ENCODE measurements around the gene FARS2. TPM values are rescaled to one million over a fixed set of nuclear protein-coding genes. Genes with fewer than 3 reads are reported as not detected.

The FARS2 gene
- total RNA-seq, 3 donors from 2014 or later = 12.0 to 29.6 (median 24.3) TPM

GRCh38 chr6:5782783-5783547 is 521.7 kb downstream of the FARS2 start:
- H3K27me3 ChIP-seq = no peaks in the 10 kb centered on the region
- intact Hi-C loops (cut with DNase I; ENCODE audit: low total_unique reads) = no loop called here
- no peak overlapping the region for H3K27ac ChIP-seq
- no peak overlapping the region for H3K4me3 ChIP-seq
- no peak for DNase-seq (ENCODE audit: low spot score in 2 of 2)
- H3K9me3 ChIP-seq = peaks cover 0 to 7% of the 10 kb centered on the region in 2 donors
- H3K4me1 ChIP-seq = no peaks in the 10 kb centered on the region
- no peaks in the 10 kb centered on the region for H3K36me3 ChIP-seq
- no peak for TF ChIP-seq CTCF (IDR thresholded peaks at IDR 0.05)
- no peak for TF ChIP-seq POLR2A (IDR thresholded peaks at IDR 0.05)

GRCh38 chr6:5783584-5784089 is 522.3 kb downstream of the FARS2 start:
- no peaks in the 10 kb centered on the region for H3K27me3 ChIP-seq
- no peak for DNase-seq (ENCODE audit: low spot score in 2 of 2)
- no peak for TF ChIP-seq POLR2AphosphoS5 (IDR thresholded peaks at IDR 0.05)
- TF ChIP-seq CTCF (IDR thresholded peaks at IDR 0.05) = no peak
- TF ChIP-seq POLR2A (IDR thresholded peaks at IDR 0.05) = no peak
- intact Hi-C loops (cut with DNase I; ENCODE audit: low total_unique reads) = no loop called here
- H3K9me3 ChIP-seq = peaks cover 0 to 7% of the 10 kb centered on the region in 2 donors
- no peaks in the 10 kb centered on the region for H3K4me1 ChIP-seq
- H3K4me3 ChIP-seq = no peak overlapping the region
- H3K36me3 ChIP-seq = no peaks in the 10 kb centered on the region
- H3K27ac ChIP-seq = no peak overlapping the region

GRCh38 chr6:5785249-5785648 is 523.9 kb downstream of the FARS2 start:
- TF ChIP-seq POLR2AphosphoS5 (IDR thresholded peaks at IDR 0.05) (no peak), CTCF (IDR thresholded peaks at IDR 0.05) (no peak), POLR2A (IDR thresholded peaks at IDR 0.05) (no peak)
- H3K36me3 ChIP-seq = no peaks in the 10 kb centered on the region
- no peaks in the 10 kb centered on the region for H3K4me1 ChIP-seq
- no peak overlapping the region for H3K4me3 ChIP-seq
- H3K27ac ChIP-seq = no peak overlapping the region
- H3K27me3 ChIP-seq = no peaks in the 10 kb centered on the region
- no peak for DNase-seq (ENCODE audit: low spot score in 2 of 2)
- intact Hi-C loops (cut with DNase I; ENCODE audit: low total_unique reads) = no loop called here
- H3K9me3 ChIP-seq = no peaks in the 10 kb centered on the region

- no peak for DNase-seq (ENCODE audit: low spot score in 2 of 2)
- H3K36me3 ChIP-seq = no peaks in the 10 kb centered on the region
- TF ChIP-seq POLR2A (IDR thresholded peaks at IDR 0.05) (no peak), CTCF (IDR thresholded peaks at IDR 0.05) (no peak), POLR2AphosphoS5 (IDR thresholded peaks at IDR 0.05) (no peak)
- no peaks in the 10 kb centered on the region for H3K9me3 ChIP-seq
- H3K4me1 ChIP-seq = no peaks in the 10 kb centered on the region
- H3K27me3 ChIP-seq = no peaks in the 10 kb centered on the region
- no peak overlapping the region for H3K27ac ChIP-seq
- intact Hi-C loops (cut with DNase I; ENCODE audit: low total_unique reads) = no loop called here
- no peak overlapping the region for H3K4me3 ChIP-seq
These were observed 525.1 kb downstream of the FARS2 start for GRCh38 chr6:5786321-5786968.
